ENCODE measurements around the gene MDFI.

MDFI gene

GRCh38 chr6:41650120-41650519, 11.9 kb downstream of the MDFI start:
- H3K27me3 ChIP-seq (ENCODE audit: insufficient read depth, low read length, poor library complexity), result no peaks in the 10 kb centered on the region
- H2BK120ac ChIP-seq (ENCODE audit: low read depth, low read length), result no peak overlapping the region
- no peak overlapping the region for H4K8ac ChIP-seq (ENCODE audit: low read depth, low read length)
- no peaks in the 10 kb centered on the region for H3K4me1 ChIP-seq (ENCODE audit: control insufficient read depth, low read depth, low read length)
- DNase-seq, result no peak
- no peak overlapping the region for H2BK15ac ChIP-seq (replicated peaks; ENCODE audit: low read depth)
- no peak overlapping the region for H3K4ac ChIP-seq (ENCODE audit: low read depth, low read length)
- no peak overlapping the region for H2AK5ac ChIP-seq (ENCODE audit: low read length)
- no peaks in the 10 kb centered on the region for H3K79me2 ChIP-seq (ENCODE audit: control insufficient read depth, insufficient read depth, low read length)
- H3K23ac ChIP-seq (ENCODE audit: low read length), result no peak overlapping the region
- no peak overlapping the region for H3K56ac ChIP-seq (ENCODE audit: low read length)
- no peak overlapping the region for H3K4me2 ChIP-seq (ENCODE audit: low read length)
- H3K4me3 ChIP-seq (ENCODE audit: low read length), result no peak overlapping the region
- WGBS (ENCODE audit: extremely low coverage, insufficient coverage, low lambda C conversion rate), result no CpG with 5 or more reads among the region's 2 CpGs
- no peak overlapping the region for H3K18ac ChIP-seq (ENCODE audit: low read length)
- no peak overlapping the region for H4K5ac ChIP-seq (ENCODE audit: low read length)
- no peak overlapping the region for H3K27ac ChIP-seq (ENCODE audit: low read depth, low read length)
- H2BK5ac ChIP-seq (ENCODE audit: low read length), result no peak overlapping the region
- peaks cover 17% of the 10 kb centered on the region for H3K36me3 ChIP-seq (ENCODE audit: control insufficient read depth, insufficient read depth, low read length)
- no peak overlapping the region for H3K9ac ChIP-seq (ENCODE audit: low read length)
- H3K79me1 ChIP-seq (ENCODE audit: low read length), result peaks cover 10% of the 10 kb centered on the region

GRCh38 chr6:41651246-41651961, 13.1 kb downstream of the MDFI start:
- Histone ChIP-seq H3K36me3 (ENCODE audit: control insufficient read depth, insufficient read depth, low read length) (peaks cover 17% of the 10 kb centered on the region), H3K4me2 (ENCODE audit: low read length) (no peak overlapping the region), H3K27ac (ENCODE audit: low read depth, low read length) (no peak overlapping the region), H3K4me1 (ENCODE audit: control insufficient read depth, low read depth, low read length) (no peaks in the 10 kb centered on the region), H4K5ac (ENCODE audit: low read length) (no peak overlapping the region), H3K18ac (ENCODE audit: low read length) (no peak overlapping the region), H3K79me1 (ENCODE audit: low read length) (peaks cover 1% of the 10 kb centered on the region), H2AK5ac (ENCODE audit: low read length) (no peak overlapping the region), H3K79me2 (ENCODE audit: control insufficient read depth, insufficient read depth, low read length) (no peaks in the 10 kb centered on the region), H2BK120ac (ENCODE audit: low read depth, low read length) (no peak overlapping the region), H3K27me3 (ENCODE audit: insufficient read depth, low read length, poor library complexity) (no peaks in the 10 kb centered on the region), H2BK5ac (ENCODE audit: low read length) (no peak overlapping the region), H4K8ac (ENCODE audit: low read depth, low read length) (no peak overlapping the region), H3K9ac (ENCODE audit: low read length) (no peak overlapping the region), H3K4ac (ENCODE audit: low read depth, low read length) (no peak overlapping the region), H3K4me3 (ENCODE audit: low read length) (no peak overlapping the region), H3K56ac (ENCODE audit: low read length) (no peak overlapping the region), H3K23ac (ENCODE audit: low read length) (no peak overlapping the region), H2BK15ac (replicated peaks; ENCODE audit: low read depth) (no peak overlapping the region)
- WGBS (ENCODE audit: extremely low coverage, insufficient coverage, low lambda C conversion rate), result no CpG with 5 or more reads among the region's 11 CpGs
- DNase-seq, result no peak

- peaks cover 1% of the 10 kb centered on the region for H3K79me1 ChIP-seq (ENCODE audit: low read length)
- no peaks in the 10 kb centered on the region for H3K27me3 ChIP-seq (ENCODE audit: insufficient read depth, low read length, poor library complexity)
- H3K36me3 ChIP-seq (ENCODE audit: control insufficient read depth, insufficient read depth, low read length), result peaks cover 14% of the 10 kb centered on the region
- no peak overlapping the region for H2BK15ac ChIP-seq (replicated peaks; ENCODE audit: low read depth)
- H2AK5ac ChIP-seq (ENCODE audit: low read length), result no peak overlapping the region
- H3K18ac ChIP-seq (ENCODE audit: low read length), result no peak overlapping the region
- H3K4me1 ChIP-seq (ENCODE audit: control insufficient read depth, low read depth, low read length), result no peaks in the 10 kb centered on the region
- H3K4me3 ChIP-seq (ENCODE audit: low read length), result no peak overlapping the region
- no peak overlapping the region for H3K4ac ChIP-seq (ENCODE audit: low read depth, low read length)
- H4K8ac ChIP-seq (ENCODE audit: low read depth, low read length), result no peak overlapping the region
- no peak for DNase-seq
- H2BK120ac ChIP-seq (ENCODE audit: low read depth, low read length), result no peak overlapping the region
- no peak overlapping the region for H2BK5ac ChIP-seq (ENCODE audit: low read length)
- WGBS (ENCODE audit: extremely low coverage, insufficient coverage, low lambda C conversion rate), result no CpG with 5 or more reads among the region's 14 CpGs
- no peaks in the 10 kb centered on the region for H3K79me2 ChIP-seq (ENCODE audit: control insufficient read depth, insufficient read depth, low read length)
- H4K5ac ChIP-seq (ENCODE audit: low read length), result no peak overlapping the region
- no peak overlapping the region for H3K23ac ChIP-seq (ENCODE audit: low read length)
- no peak overlapping the region for H3K56ac ChIP-seq (ENCODE audit: low read length)
- no peak overlapping the region for H3K27ac ChIP-seq (ENCODE audit: low read depth, low read length)
- no peak overlapping the region for H3K9ac ChIP-seq (ENCODE audit: low read length)
- H3K4me2 ChIP-seq (ENCODE audit: low read length), result no peak overlapping the region
Measured at GRCh38 chr6:41651962-41652657, 13.8 kb downstream of the MDFI start.

GRCh38 chr6:41652866-41653652, 14.8 kb downstream of the MDFI start:
- no peaks in the 10 kb centered on the region for H3K79me2 ChIP-seq (ENCODE audit: control insufficient read depth, insufficient read depth, low read length)
- no peak overlapping the region for H3K18ac ChIP-seq (ENCODE audit: low read length)
- no CpG with 5 or more reads among the region's 32 CpGs for WGBS (ENCODE audit: extremely low coverage, insufficient coverage, low lambda C conversion rate)
- H3K27ac ChIP-seq (ENCODE audit: low read depth, low read length), result no peak overlapping the region
- no peak overlapping the region for H3K56ac ChIP-seq (ENCODE audit: low read length)
- H2BK15ac ChIP-seq (replicated peaks; ENCODE audit: low read depth), result no peak overlapping the region
- H3K4me3 ChIP-seq (ENCODE audit: low read length), result no peak overlapping the region
- no peak overlapping the region for H2BK120ac ChIP-seq (ENCODE audit: low read depth, low read length)
- DNase-seq, result no peak
- H3K4me1 ChIP-seq (ENCODE audit: control insufficient read depth, low read depth, low read length), result no peaks in the 10 kb centered on the region
- no peak overlapping the region for H3K9ac ChIP-seq (ENCODE audit: low read length)
- H3K4me2 ChIP-seq (ENCODE audit: low read length), result no peak overlapping the region
- H3K23ac ChIP-seq (ENCODE audit: low read length), result no peak overlapping the region
- no peaks in the 10 kb centered on the region for H3K27me3 ChIP-seq (ENCODE audit: insufficient read depth, low read length, poor library complexity)
- H2BK5ac ChIP-seq (ENCODE audit: low read length), result no peak overlapping the region
- no peak overlapping the region for H3K4ac ChIP-seq (ENCODE audit: low read depth, low read length)
- peaks cover 11% of the 10 kb centered on the region for H3K36me3 ChIP-seq (ENCODE audit: control insufficient read depth, insufficient read depth, low read length)
- H3K79me1 ChIP-seq (ENCODE audit: low read length), result peaks cover under 1% of the 10 kb centered on the region
- H4K5ac ChIP-seq (ENCODE audit: low read length), result no peak overlapping the region
- H2AK5ac ChIP-seq (ENCODE audit: low read length), result no peak overlapping the region
- no peak overlapping the region for H4K8ac ChIP-seq (ENCODE audit: low read depth, low read length)

- no peak overlapping the region for H3K23ac ChIP-seq (ENCODE audit: low read length)
- DNase-seq, result no peak
- no CpG with 5 or more reads among the region's 5 CpGs for WGBS (ENCODE audit: extremely low coverage, insufficient coverage, low lambda C conversion rate)
Measured at GRCh38 chr6:41653691-41654090, 15.4 kb downstream of the MDFI start.

More at GRCh38 chr6:41653691-41654090, 15.4 kb downstream of the MDFI start:
- H3K79me1 ChIP-seq (ENCODE audit: low read length), result no peaks in the 10 kb centered on the region
- no peak overlapping the region for H3K18ac ChIP-seq (ENCODE audit: low read length)
- no peak overlapping the region for H4K8ac ChIP-seq (ENCODE audit: low read depth, low read length)
- no peak overlapping the region for H3K56ac ChIP-seq (ENCODE audit: low read length)
- no peaks in the 10 kb centered on the region for H3K4me1 ChIP-seq (ENCODE audit: control insufficient read depth, low read depth, low read length)
- no peak overlapping the region for H3K4me3 ChIP-seq (ENCODE audit: low read length)
- no peak overlapping the region for H2BK15ac ChIP-seq (replicated peaks; ENCODE audit: low read depth)
- H3K4ac ChIP-seq (ENCODE audit: low read depth, low read length), result no peak overlapping the region
- no peaks in the 10 kb centered on the region for H3K79me2 ChIP-seq (ENCODE audit: control insufficient read depth, insufficient read depth, low read length)
- no peak overlapping the region for H2AK5ac ChIP-seq (ENCODE audit: low read length)
- H3K27me3 ChIP-seq (ENCODE audit: insufficient read depth, low read length, poor library complexity), result no peaks in the 10 kb centered on the region
- H3K4me2 ChIP-seq (ENCODE audit: low read length), result no peak overlapping the region
- H4K5ac ChIP-seq (ENCODE audit: low read length), result no peak overlapping the region
- H3K36me3 ChIP-seq (ENCODE audit: control insufficient read depth, insufficient read depth, low read length), result peaks cover 11% of the 10 kb centered on the region
- no peak overlapping the region for H2BK120ac ChIP-seq (ENCODE audit: low read depth, low read length)
- no peak overlapping the region for H2BK5ac ChIP-seq (ENCODE audit: low read length)
- no peak overlapping the region for H3K9ac ChIP-seq (ENCODE audit: low read length)
- H3K27ac ChIP-seq (ENCODE audit: low read depth, low read length), result no peak overlapping the region
